NOMO-1 treated with DMSO at 0.1 percent for 48 hours (cell line): ENCODE data around the gene CCDC18.
"Not testable (repeated sequence)": the region's sequence is repeated elsewhere in the genome, so short reads cannot be mapped to it uniquely, and the experiment has no call there.

Experiments
- DNase-seq: peaks from one replicate; lab custom pipeline; 2025; ENCODE audit not compliant: unreplicated experiment; lab: John Stamatoyannopoulos, UW

CCDC18 gene

GRCh38 chr1:93238425-93238824 lies 57.9 kb downstream of the CCDC18 start:
- DNase-seq: no peak

GRCh38 chr1:93239863-93240262 lies 59.3 kb downstream of the CCDC18 start:
- DNase-seq: no peak

- not testable (repeated sequence) for DNase-seq
Measured at GRCh38 chr1:93243233-93243632, 62.7 kb downstream of the CCDC18 start.

GRCh38 chr1:93244298-93245069 lies 64.0 kb downstream of the CCDC18 start:
- no peak for DNase-seq

GRCh38 chr1:93251966-93252365 lies 71.4 kb downstream of the CCDC18 start:
- no peak for DNase-seq

GRCh38 chr1:93252598-93252997 lies 72.1 kb downstream of the CCDC18 start:
- no peak for DNase-seq

- no peak for DNase-seq
Measured at GRCh38 chr1:93253516-93253915, 73.0 kb downstream of the CCDC18 start.

GRCh38 chr1:93255222-93256079 lies 74.9 kb downstream of the CCDC18 start:
- no peak for DNase-seq

GRCh38 chr1:93256433-93256832 lies 75.9 kb downstream of the CCDC18 start:
- DNase-seq: no peak

GRCh38 chr1:93257889-93258288 lies 77.4 kb downstream of the CCDC18 start:
- DNase-seq: no peak

- DNase-seq: not testable (repeated sequence)
Measured at GRCh38 chr1:93260726-93261125, 80.2 kb downstream of the CCDC18 start.

GRCh38 chr1:93262645-93263044 lies 82.1 kb downstream of the CCDC18 start:
- DNase-seq: no peak

GRCh38 chr1:93268888-93269287 lies 88.4 kb downstream of the CCDC18 start:
- not testable (repeated sequence) for DNase-seq

- not testable (repeated sequence) for DNase-seq
Measured at GRCh38 chr1:93275262-93275633, 94.7 kb downstream of the CCDC18 start.

GRCh38 chr1:93275634-93276295 lies 95.2 kb downstream of the CCDC18 start:
- no peak for DNase-seq

- DNase-seq: not testable (repeated sequence)
Measured at GRCh38 chr1:93277530-93277929, 97.0 kb downstream of the CCDC18 start.

GRCh38 chr1:93283496-93283895 lies 103.0 kb downstream of the CCDC18 start:
- DNase-seq: no peak

GRCh38 chr1:93288558-93288957 lies 108.0 kb downstream of the CCDC18 start:
- no peak for DNase-seq

GRCh38 chr1:93296555-93297154 lies 116.1 kb downstream of the CCDC18 start:
- DNase-seq: no peak

- no peak for DNase-seq
Measured at GRCh38 chr1:93301131-93301530, 120.6 kb downstream of the CCDC18 start.

GRCh38 chr1:93302078-93302477 lies 121.6 kb downstream of the CCDC18 start:
- no peak for DNase-seq
